Neural progenitor cell (in vitro differentiated cells): ENCODE data around the gene CENPH. TPM values are rescaled to one million over a fixed set of nuclear protein-coding genes. Genes with fewer than 3 reads are reported as not detected.

Experiments used
- DNase-seq: peaks from one replicate; pipeline ENCODE4 v3.0.0-alpha.2; 2016; ENCODE audit warnings: low spot score
- H2AFZ ChIP-seq: fragments of 200-600 bp; sonication (generic); replicated peaks from 2 replicates; pipeline ENCODE4 v1.6.1; 2016; ENCODE audit warnings: antibody characterized with exemption
- H3F3A ChIP-seq: fragments of 200-600 bp; sonication (generic); 2 replicates; pipeline ENCODE4 v1.6.1; 2016; ENCODE audit warnings: antibody characterized with exemption, low read depth
- H3K27ac ChIP-seq: fragments of 200-600 bp; sonication (generic); 2 replicates; pipeline ENCODE4 v1.5.1; 2016; ENCODE audit warnings: mild to moderate bottlenecking
- H3K27me3 ChIP-seq: fragments of 200-600 bp; sonication (generic); 2 replicates; pipeline ENCODE4 v1.6.1; 2016; ENCODE audit warnings: mild to moderate bottlenecking, moderate library complexity
- H3K36me3 ChIP-seq: fragments of 200-600 bp; sonication (generic); 2 replicates; pipeline ENCODE4 v1.5.1; 2016
- H3K4me1 ChIP-seq: fragments of 200-600 bp; sonication (generic); 2 replicates; pipeline ENCODE4 v1.6.1; 2016; ENCODE audit warnings: mixed run types
- H3K4me2 ChIP-seq: fragments of 200-600 bp; sonication (generic); 2 replicates; pipeline ENCODE4 v1.6.1; 2016
- H3K4me3 ChIP-seq: fragments of 200-600 bp; sonication (generic); 2 replicates; pipeline ENCODE4 v1.5.1; 2016
- H3K79me2 ChIP-seq: fragments of 200-600 bp; sonication (generic); 2 replicates; pipeline ENCODE4 v1.6.1; 2016; ENCODE audit warnings: low read depth
- H3K9ac ChIP-seq: fragments of 200-600 bp; sonication (generic); 2 replicates; pipeline ENCODE4 v1.6.1; 2016
- H3K9me3 ChIP-seq: fragments of 200-600 bp; sonication (generic); 2 replicates; pipeline ENCODE4 v1.5.1; 2016; ENCODE audit warnings: low read depth
- H4K20me1 ChIP-seq: fragments of 200-600 bp; sonication (generic); 2 replicates; pipeline ENCODE4 v1.6.1; 2016; ENCODE audit warnings: low read depth
- H3K27ac Mint-ChIP-seq: 3 replicates; pipeline ENCODE4 v1.8.0; 2021; ENCODE audit warnings: mixed read lengths
- H3K27me3 Mint-ChIP-seq: 2 replicates; pipeline ENCODE4 v1.8.0; 2022; ENCODE audit warnings: low read depth, mild to moderate bottlenecking, inconsistent platforms, moderate library complexity, mixed read lengths; ENCODE audit not compliant: insufficient read depth
- H3K36me3 Mint-ChIP-seq: 3 replicates; pipeline ENCODE4 v1.8.0; 2021; ENCODE audit warnings: mixed read lengths
- H3K4me1 Mint-ChIP-seq: 3 replicates; pipeline ENCODE4 v1.8.0; 2021; ENCODE audit warnings: mixed read lengths
- H3K4me3 Mint-ChIP-seq: 3 replicates; pipeline ENCODE4 v1.8.0; 2021; ENCODE audit warnings: mild to moderate bottlenecking, moderate library complexity, mixed read lengths
- H3K9me3 Mint-ChIP-seq: 3 replicates; pipeline ENCODE4 v1.8.0; 2020; ENCODE audit warnings: mixed read lengths
- EZH2 ChIP-seq: fragments of 200-600 bp; sonication (generic); IDR thresholded peaks from 2 replicates; pipeline ENCODE4 v1.6.1; 2017; ENCODE audit warnings: antibody characterized with exemption, mild to moderate bottlenecking, moderate library complexity
- EZH2phosphoT487 ChIP-seq: fragments of 200-600 bp; sonication (generic); IDR thresholded peaks from 2 replicates; pipeline ENCODE4 v1.6.1; 2017; ENCODE audit warnings: antibody characterized with exemption
- total RNA-seq: library from RNA; depleted of rRNA; stranded (reverse); fragments of >200 nt; gene quantifications from 2 replicates; pipeline ENCODE4 v1.2.3, GENCODE V29; 2015; ENCODE audit warnings: low replicate concordance
- TF ChIP-seq, protein P1 (sequence below): fragments of 200-600 bp; sonication (generic); IDR thresholded peaks from 2 replicates; pipeline ENCODE4 v1.5.1; 2017; ENCODE audit warnings: antibody characterized with exemption, mild to moderate bottlenecking

The CENPH gene
- total RNA-seq, 1 donor from 2014 or later, result 303 TPM

DNA sequence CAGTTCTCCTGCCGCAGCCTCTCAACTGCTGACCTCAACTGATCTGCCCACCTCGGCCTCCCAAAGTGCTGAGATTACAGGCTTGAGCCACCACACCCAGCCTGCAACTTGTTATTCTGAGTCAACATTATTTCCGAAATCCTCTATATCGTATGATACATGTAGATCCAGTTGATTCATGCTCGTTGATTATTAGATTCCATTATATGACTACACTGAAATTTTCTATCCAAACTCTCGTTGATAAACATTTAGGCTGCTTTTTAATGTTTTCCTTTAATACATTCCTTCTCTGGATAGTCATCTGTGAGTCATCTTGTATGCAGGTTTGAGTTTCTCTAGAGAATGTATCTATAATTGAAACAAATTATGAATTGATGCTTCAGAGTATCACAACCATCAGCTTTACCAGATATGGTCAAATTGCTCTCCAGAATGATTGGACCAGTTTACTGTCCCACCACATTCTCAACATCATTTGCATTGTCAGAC, 49.4 kb downstream of the CENPH start:
- Mint-ChIP-seq H3K36me3 (peaks cover 28% of the 10 kb centered on the region), H3K27me3 (peaks cover 2% of the 10 kb centered on the region), H3K4me3 (no peak overlapping the region), H3K27ac (no peak overlapping the region), H3K9me3 (peaks cover 3% of the 10 kb centered on the region), H3K4me1 (peaks cover 15% of the 10 kb centered on the region)
- Histone ChIP-seq H3K9me3 (no peaks in the 10 kb centered on the region), H3K9ac (no peak overlapping the region), H4K20me1 (no peaks in the 10 kb centered on the region), H3F3A (no peaks in the 10 kb centered on the region), H3K79me2 (peaks cover 87% of the 10 kb centered on the region), H3K27me3 (no peaks in the 10 kb centered on the region), H2AFZ (no peak overlapping the region), H3K4me3 (no peak overlapping the region), H3K27ac (no peak overlapping the region), H3K36me3 (peaks cover 6% of the 10 kb centered on the region), H3K4me2 (no peak overlapping the region), H3K4me1 (peaks cover 9% of the 10 kb centered on the region)
- DNase-seq, result no peak
- no peak for TF ChIP-seq EZH2
- no peak for TF ChIP-seq EZH2phosphoT487
- TF ChIP-seq, protein P1, sequence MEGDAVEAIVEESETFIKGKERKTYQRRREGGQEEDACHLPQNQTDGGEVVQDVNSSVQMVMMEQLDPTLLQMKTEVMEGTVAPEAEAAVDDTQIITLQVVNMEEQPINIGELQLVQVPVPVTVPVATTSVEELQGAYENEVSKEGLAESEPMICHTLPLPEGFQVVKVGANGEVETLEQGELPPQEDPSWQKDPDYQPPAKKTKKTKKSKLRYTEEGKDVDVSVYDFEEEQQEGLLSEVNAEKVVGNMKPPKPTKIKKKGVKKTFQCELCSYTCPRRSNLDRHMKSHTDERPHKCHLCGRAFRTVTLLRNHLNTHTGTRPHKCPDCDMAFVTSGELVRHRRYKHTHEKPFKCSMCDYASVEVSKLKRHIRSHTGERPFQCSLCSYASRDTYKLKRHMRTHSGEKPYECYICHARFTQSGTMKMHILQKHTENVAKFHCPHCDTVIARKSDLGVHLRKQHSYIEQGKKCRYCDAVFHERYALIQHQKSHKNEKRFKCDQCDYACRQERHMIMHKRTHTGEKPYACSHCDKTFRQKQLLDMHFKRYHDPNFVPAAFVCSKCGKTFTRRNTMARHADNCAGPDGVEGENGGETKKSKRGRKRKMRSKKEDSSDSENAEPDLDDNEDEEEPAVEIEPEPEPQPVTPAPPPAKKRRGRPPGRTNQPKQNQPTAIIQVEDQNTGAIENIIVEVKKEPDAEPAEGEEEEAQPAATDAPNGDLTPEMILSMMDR, result no peak

DNA sequence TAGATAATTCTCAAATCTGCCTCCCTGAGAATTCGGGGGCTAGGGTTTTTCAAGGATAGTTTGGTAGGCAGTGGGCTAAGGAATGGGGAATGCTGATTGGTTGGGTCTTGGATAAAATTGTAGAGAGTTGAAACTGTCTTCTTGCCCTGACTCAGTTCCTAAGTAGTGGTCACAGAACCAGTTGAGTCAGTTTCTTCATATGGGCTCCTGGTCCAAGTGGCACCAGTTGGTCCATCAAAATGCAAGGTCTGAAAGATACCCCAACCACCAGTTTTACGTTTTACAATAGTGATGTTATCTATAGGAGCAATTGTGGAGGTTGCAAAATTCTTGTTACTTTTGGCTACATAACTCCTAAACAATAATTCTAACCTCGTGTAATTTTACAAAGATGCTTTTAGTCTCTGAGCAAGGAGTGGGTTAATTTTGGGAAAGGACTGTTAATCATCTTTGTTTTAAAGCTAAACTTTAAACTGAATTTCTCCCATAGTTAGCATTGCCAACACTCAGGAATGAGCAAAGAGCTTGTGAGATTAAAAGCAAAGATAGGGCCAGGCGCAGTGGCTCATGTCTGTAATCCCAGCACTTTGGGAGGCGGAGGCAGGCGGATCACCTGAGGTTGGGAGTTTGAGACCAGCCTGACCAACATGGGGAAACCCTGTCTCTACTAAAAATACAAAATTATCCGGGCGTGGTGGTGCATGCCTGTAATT, 53.0 kb downstream of the CENPH start:
- Mint-ChIP-seq H3K27me3 (peaks cover 6% of the 10 kb centered on the region), H3K36me3 (peaks cover 44% of the 10 kb centered on the region), H3K9me3 (peaks cover 20% of the 10 kb centered on the region), H3K4me3 (no peak overlapping the region), H3K4me1 (no peaks in the 10 kb centered on the region), H3K27ac (no peak overlapping the region)
- Histone ChIP-seq H3K27me3 (no peaks in the 10 kb centered on the region), H3K4me1 (no peaks in the 10 kb centered on the region), H3K4me2 (no peak overlapping the region), H3F3A (no peaks in the 10 kb centered on the region), H3K4me3 (no peak overlapping the region), H3K79me2 (peaks cover 97% of the 10 kb centered on the region), H3K27ac (no peak overlapping the region), H3K9ac (no peak overlapping the region), H2AFZ (no peak overlapping the region), H4K20me1 (no peaks in the 10 kb centered on the region), H3K9me3 (no peaks in the 10 kb centered on the region), H3K36me3 (peaks cover 6% of the 10 kb centered on the region)
- TF ChIP-seq EZH2phosphoT487 (no peak), EZH2 (no peak)
- TF ChIP-seq, protein P1, result no peak
- no peak for DNase-seq

DNA sequence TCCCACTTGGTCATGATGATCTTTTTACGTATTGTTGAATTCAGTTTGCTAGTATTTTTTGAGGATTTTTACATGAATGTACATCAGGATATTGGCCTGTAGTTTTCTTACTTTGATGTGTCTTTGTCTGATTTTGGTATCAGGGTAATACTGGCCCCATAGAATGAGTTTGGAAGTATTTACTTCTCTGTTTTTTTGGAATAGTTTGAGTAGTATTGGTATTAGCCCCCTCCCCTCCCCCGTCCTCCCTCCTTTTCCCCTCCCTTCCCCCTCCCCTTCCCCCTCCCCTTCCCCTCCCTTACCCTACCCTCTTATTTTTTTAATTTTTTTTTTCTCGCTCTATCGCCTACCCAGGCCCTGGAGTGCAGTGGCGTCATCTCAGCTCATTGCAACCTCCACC, 55.6 kb downstream of the CENPH start:
- no peak for TF ChIP-seq EZH2
- TF ChIP-seq EZH2phosphoT487, result no peak
- TF ChIP-seq, protein P1, result no peak
- H3K4me3 ChIP-seq, result no peak overlapping the region
- H3K79me2 ChIP-seq, result peaks cover 97% of the 10 kb centered on the region
- no peaks in the 10 kb centered on the region for H4K20me1 ChIP-seq
- H3K4me1 Mint-ChIP-seq, result no peaks in the 10 kb centered on the region
- H3K9me3 Mint-ChIP-seq, result peaks cover 29% of the 10 kb centered on the region
- H3K4me1 ChIP-seq, result no peaks in the 10 kb centered on the region
- peaks cover 44% of the 10 kb centered on the region for H3K36me3 Mint-ChIP-seq
- H3K27me3 Mint-ChIP-seq, result peaks cover 5% of the 10 kb centered on the region
- no peak overlapping the region for H3K4me3 Mint-ChIP-seq
- no peak for DNase-seq
- H3F3A ChIP-seq, result no peaks in the 10 kb centered on the region
- no peaks in the 10 kb centered on the region for H3K36me3 ChIP-seq
- H3K27me3 ChIP-seq, result no peaks in the 10 kb centered on the region
- H3K27ac Mint-ChIP-seq, result no peak overlapping the region
- no peaks in the 10 kb centered on the region for H3K9me3 ChIP-seq
- H3K9ac ChIP-seq, result no peak overlapping the region
- H3K27ac ChIP-seq, result no peak overlapping the region
- no peak overlapping the region for H3K4me2 ChIP-seq
- H2AFZ ChIP-seq, result no peak overlapping the region
